ENCODE data around the gene HMGN2. TPM values are rescaled to one million over a fixed set of nuclear protein-coding genes. Genes with fewer than 3 reads are reported as not detected.

The HMGN2 gene
- total and polyA plus RNA-seq, 10 of the 15 experiments (the other 5 are each of a cell fraction or from before 2014, with no cell fraction given), result 249 to 2,682 (median 694) TPM

DNA sequence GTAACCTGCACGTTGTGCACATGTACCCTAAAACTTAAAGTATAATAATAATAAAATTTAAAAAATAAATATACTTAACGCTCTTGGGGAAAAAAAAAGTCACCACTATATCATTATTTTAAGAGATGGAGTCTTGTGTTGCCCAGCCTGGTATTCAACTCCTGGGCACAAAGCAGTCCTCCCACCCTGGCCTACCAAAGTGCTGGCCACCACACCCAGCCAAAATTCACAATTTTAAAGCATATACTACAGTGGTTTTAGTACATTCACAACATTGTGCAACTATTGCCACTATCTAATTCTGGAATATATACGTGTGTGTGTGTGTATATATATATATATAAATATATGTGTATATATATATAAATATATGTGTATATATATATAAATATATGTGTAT lies 5.9 kb downstream of the HMGN2 start:
- Histone ChIP-seq H3K36me3 (ENCODE audit: control insufficient read depth in 2 of 2, insufficient read depth in 2 of 2, low read length in 1 of 2) (peaks cover 8 to 32% of the 10 kb centered on the region in 2 experiments), H3K79me2 (ENCODE audit: control insufficient read depth, insufficient read depth, low read length) (peaks cover 17% of the 10 kb centered on the region), H3K4me2 (ENCODE audit: control insufficient read depth, insufficient read depth) (no peak overlapping the region), H3K4me3 (no peak overlapping the region), H2AFZ (ENCODE audit: control insufficient read depth, low read depth, low read length) (no peak overlapping the region), H3K27ac (ENCODE audit: control insufficient read depth, insufficient read depth) (no peak overlapping the region), H4K20me1 (ENCODE audit: control insufficient read depth, insufficient read depth) (no peaks in the 10 kb centered on the region; the same call in 1 of the 2 replicates), H3K9me3 (replicated peaks; ENCODE audit: control insufficient read depth, insufficient read depth, low read length) (no peaks in the 10 kb centered on the region), H3K4me1 (ENCODE audit: control insufficient read depth, insufficient read depth, low read length) (peaks cover 6% of the 10 kb centered on the region; the same call in 1 of the 2 replicates), H3K27me3 (replicated peaks in 1 of 2; ENCODE audit: control insufficient read depth in 2 of 2, insufficient read depth in 2 of 2, low read length in 1 of 2) (no peaks in the 10 kb centered on the region), H3K9ac (ENCODE audit: control insufficient read depth, insufficient read depth, low read length) (no peak overlapping the region)
- TF ChIP-seq POU2F2 (IDR thresholded peaks at IDR 0.05; ENCODE audit: borderline replicate concordance, low read depth, low read length) (no peak), YY1 (IDR thresholded peaks at IDR 0.05; ENCODE audit: low read depth, low read length) (no peak), NFYB (IDR thresholded peaks at IDR 0.05; ENCODE audit: insufficient read depth, low read depth, low read length) (no peak), POLR2AphosphoS2 (IDR thresholded peaks at IDR 0.05; ENCODE audit: low read depth, low read length) (no peak)
- TF ChIP-seq, protein P1, sequence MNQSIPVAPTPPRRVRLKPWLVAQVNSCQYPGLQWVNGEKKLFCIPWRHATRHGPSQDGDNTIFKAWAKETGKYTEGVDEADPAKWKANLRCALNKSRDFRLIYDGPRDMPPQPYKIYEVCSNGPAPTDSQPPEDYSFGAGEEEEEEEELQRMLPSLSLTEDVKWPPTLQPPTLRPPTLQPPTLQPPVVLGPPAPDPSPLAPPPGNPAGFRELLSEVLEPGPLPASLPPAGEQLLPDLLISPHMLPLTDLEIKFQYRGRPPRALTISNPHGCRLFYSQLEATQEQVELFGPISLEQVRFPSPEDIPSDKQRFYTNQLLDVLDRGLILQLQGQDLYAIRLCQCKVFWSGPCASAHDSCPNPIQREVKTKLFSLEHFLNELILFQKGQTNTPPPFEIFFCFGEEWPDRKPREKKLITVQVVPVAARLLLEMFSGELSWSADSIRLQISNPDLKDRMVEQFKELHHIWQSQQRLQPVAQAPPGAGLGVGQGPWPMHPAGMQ (IDR thresholded peaks at IDR 0.05; ENCODE audit: borderline replicate concordance), result no peak
- no peak for DNase-seq (ENCODE audit: low read depth, low spot score)
- FAIRE-seq, result no peak
- 65% methylated on average over 3 of the region's 3 CpGs for WGBS (ENCODE audit: insufficient coverage, insufficient replicate concordance, low lambda C conversion rate, missing lambda C conversion rate)
- CTCF ChIA-PET, result no interaction called here
- BruUV-seq (replicated peaks), result no TSS peak
- RAD21 ChIA-PET (ENCODE audit: unreplicated experiment), result no interaction called here
- in situ Hi-C loops (cut with MboI) (no loop called here), intact Hi-C loops (cut with micrococcal nuclease; ENCODE audit: unreplicated experiment) (no loop called here)
- SMC1A ChIA-PET (ENCODE audit: uncharacterized antibody, unreplicated experiment), result no interaction called here
- ATAC-seq, result no peak
- POLR2A ChIA-PET, result no interaction called here

DNA sequence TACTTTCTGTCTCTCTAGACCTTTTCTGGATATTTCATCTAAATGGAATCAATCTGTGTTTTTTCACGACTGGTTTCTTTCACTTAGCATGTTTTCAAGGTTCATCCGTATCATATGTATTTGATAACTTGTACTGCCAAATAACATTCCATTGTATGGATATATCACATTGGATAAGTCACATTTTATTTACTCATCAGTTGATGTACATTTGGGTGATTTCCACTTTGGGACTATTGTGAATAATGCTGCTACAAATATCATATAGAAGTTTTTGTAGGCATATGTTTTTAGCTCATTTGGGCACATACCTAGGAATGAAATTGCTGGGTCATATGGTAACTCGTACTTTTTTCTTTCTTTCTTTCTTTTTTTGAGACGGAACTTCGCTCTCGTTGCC lies 6.7 kb downstream of the HMGN2 start:
- FAIRE-seq, result no peak
- intact Hi-C loops (cut with micrococcal nuclease; ENCODE audit: unreplicated experiment), result no loop called here
- no peak for TF ChIP-seq ZNF207 (IDR thresholded peaks at IDR 0.05; ENCODE audit: borderline replicate concordance)
- no peak for TF ChIP-seq IRF4 (IDR thresholded peaks at IDR 0.05; ENCODE audit: low read depth, low read length)
- no peak for TF ChIP-seq SREBF1 (IDR thresholded peaks at IDR 0.05; ENCODE audit: low read length)
- TF ChIP-seq, protein P2, sequence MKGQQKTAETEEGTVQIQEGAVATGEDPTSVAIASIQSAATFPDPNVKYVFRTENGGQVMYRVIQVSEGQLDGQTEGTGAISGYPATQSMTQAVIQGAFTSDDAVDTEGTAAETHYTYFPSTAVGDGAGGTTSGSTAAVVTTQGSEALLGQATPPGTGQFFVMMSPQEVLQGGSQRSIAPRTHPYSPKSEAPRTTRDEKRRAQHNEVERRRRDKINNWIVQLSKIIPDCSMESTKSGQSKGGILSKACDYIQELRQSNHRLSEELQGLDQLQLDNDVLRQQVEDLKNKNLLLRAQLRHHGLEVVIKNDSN (IDR thresholded peaks at IDR 0.05; ENCODE audit: borderline replicate concordance, extremely low read length, insufficient read depth, low read depth, low read length), result no peak
- TF ChIP-seq CEBPB (IDR thresholded peaks at IDR 0.05; ENCODE audit: borderline replicate concordance in 1 of 2, low read depth in 2 of 2, low read length in 2 of 2), result no peak
- TF ChIP-seq POLR2AphosphoS2 (IDR thresholded peaks at IDR 0.05; ENCODE audit: low read depth, low read length), result no peak
- no peak for TF ChIP-seq JUNB (IDR thresholded peaks at IDR 0.05)
- no peak for TF ChIP-seq TARDBP (IDR thresholded peaks at IDR 0.05; ENCODE audit: borderline replicate concordance)
- TF ChIP-seq, protein P3, sequence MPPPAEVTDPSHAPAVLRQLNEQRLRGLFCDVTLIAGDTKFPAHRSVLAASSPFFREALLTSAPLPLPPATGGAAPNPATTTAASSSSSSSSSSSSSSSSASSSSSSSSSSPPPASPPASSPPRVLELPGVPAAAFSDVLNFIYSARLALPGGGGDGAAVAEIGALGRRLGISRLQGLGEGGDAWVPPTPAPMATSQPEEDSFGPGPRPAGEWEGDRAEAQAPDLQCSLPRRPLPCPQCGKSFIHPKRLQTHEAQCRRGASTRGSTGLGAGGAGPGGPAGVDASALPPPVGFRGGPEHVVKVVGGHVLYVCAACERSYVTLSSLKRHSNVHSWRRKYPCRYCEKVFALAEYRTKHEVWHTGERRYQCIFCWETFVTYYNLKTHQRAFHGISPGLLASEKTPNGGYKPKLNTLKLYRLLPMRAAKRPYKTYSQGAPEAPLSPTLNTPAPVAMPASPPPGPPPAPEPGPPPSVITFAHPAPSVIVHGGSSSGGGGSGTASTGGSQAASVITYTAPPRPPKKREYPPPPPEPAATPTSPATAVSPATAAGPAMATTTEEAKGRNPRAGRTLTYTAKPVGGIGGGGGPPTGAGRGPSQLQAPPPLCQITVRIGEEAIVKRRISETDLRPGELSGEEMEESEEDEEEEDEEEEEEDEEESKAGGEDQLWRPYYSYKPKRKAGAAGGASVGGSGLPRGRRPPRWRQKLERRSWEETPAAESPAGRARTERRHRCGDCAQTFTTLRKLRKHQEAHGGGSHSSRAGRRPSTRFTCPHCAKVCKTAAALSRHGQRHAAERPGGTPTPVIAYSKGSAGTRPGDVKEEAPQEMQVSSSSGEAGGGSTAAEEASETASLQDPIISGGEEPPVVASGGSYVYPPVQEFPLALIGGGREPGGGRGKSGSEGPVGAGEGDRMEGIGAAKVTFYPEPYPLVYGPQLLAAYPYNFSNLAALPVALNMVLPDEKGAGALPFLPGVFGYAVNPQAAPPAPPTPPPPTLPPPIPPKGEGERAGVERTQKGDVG (CRISPR knock-in tag; IDR thresholded peaks at IDR 0.05), result no peak

More for the DNA sequence above, 6.7 kb downstream of the HMGN2 start:
- no peak overlapping the region for H2AFZ ChIP-seq (ENCODE audit: control insufficient read depth, low read depth, low read length)
- no peak for ATAC-seq
- no peak overlapping the region for H3K4me2 ChIP-seq (ENCODE audit: control insufficient read depth, insufficient read depth)
- DNase-seq (ENCODE audit: low read depth, low spot score), result no peak
- H3K27me3 ChIP-seq (replicated peaks in 1 of 2; ENCODE audit: control insufficient read depth in 2 of 2, insufficient read depth in 2 of 2, low read length in 1 of 2), result no peaks in the 10 kb centered on the region
- SMC1A ChIA-PET (ENCODE audit: uncharacterized antibody, unreplicated experiment), result no interaction called here
- H3K79me2 ChIP-seq (ENCODE audit: control insufficient read depth, insufficient read depth, low read length), result peaks cover 9% of the 10 kb centered on the region
- no peaks in the 10 kb centered on the region for H4K20me1 ChIP-seq (ENCODE audit: control insufficient read depth, insufficient read depth)
- no peaks in the 10 kb centered on the region for H3K9me3 ChIP-seq (replicated peaks; ENCODE audit: control insufficient read depth, insufficient read depth, low read length)
- H3K27ac ChIP-seq (ENCODE audit: control insufficient read depth, insufficient read depth), result no peak overlapping the region
- in situ Hi-C loops (cut with MboI), result no loop called here
- WGBS (ENCODE audit: insufficient coverage, insufficient replicate concordance, low lambda C conversion rate, missing lambda C conversion rate), result 97% methylated on average over 6 of the region's 6 CpGs
- H3K36me3 ChIP-seq (ENCODE audit: control insufficient read depth in 2 of 2, insufficient read depth in 2 of 2, low read length in 1 of 2), result peaks cover 7 to 27% of the 10 kb centered on the region in 2 experiments
- no peak overlapping the region for H3K9ac ChIP-seq (ENCODE audit: control insufficient read depth, insufficient read depth, low read length)
- RAD21 ChIA-PET (ENCODE audit: unreplicated experiment), result no interaction called here
- CTCF ChIA-PET, result interaction anchor here (1.0 kb wide), 1 partner anchor 9 kb away, joined by 5 read pairs; no protein-coding TSS in a partner anchor
- H3K4me1 ChIP-seq (ENCODE audit: control insufficient read depth, insufficient read depth, low read length), result peaks cover 3% of the 10 kb centered on the region; the same call in 1 of the 2 replicates
- no peak overlapping the region for H3K4me3 ChIP-seq
- POLR2A ChIA-PET, result no interaction called here
- no TSS peak for BruUV-seq (replicated peaks)
